Stimulated activated CD8-positive, alpha-beta memory T cell treated with anti-CD3 and anti-CD28 coated beads, Interleukin-4, amount 100 ng/mL, for 24 hours (primary cell): ENCODE data around the gene PUSL1.
"Not testable (repeated sequence)": the region's sequence is repeated elsewhere in the genome, so short reads cannot be mapped to it uniquely, and the experiment has no call there.

Experiments
- DNase-seq: peaks from one replicate; pipeline ENCODE4 v3.0.0-alpha.2; 2020; ENCODE audit warnings: low read depth

The PUSL1 gene

GRCh38 chr1:1310476-1311053 lies 2.2 kb downstream of the PUSL1 start:
- no peak for DNase-seq

- DNase-seq: no peak
Observed at GRCh38 chr1:1311107-1312104, 3.0 kb downstream of the PUSL1 start.

GRCh38 chr1:1312450-1313314 lies 4.3 kb downstream of the PUSL1 start:
- DNase-seq: no peak

GRCh38 chr1:1313500-1314236 lies 5.3 kb downstream of the PUSL1 start:
- DNase-seq: no peak

GRCh38 chr1:1314237-1314586 lies 5.8 kb downstream of the PUSL1 start:
- no peak for DNase-seq

- DNase-seq: no peak
Observed at GRCh38 chr1:1314678-1315335, 6.4 kb downstream of the PUSL1 start.

- no peak for DNase-seq
Observed at GRCh38 chr1:1315435-1315954, 7.1 kb downstream of the PUSL1 start.

GRCh38 chr1:1316199-1316598 lies 7.8 kb downstream of the PUSL1 start:
- DNase-seq: not testable (repeated sequence)

- no peak for DNase-seq
Observed at GRCh38 chr1:1317420-1317819, 9.0 kb downstream of the PUSL1 start.

GRCh38 chr1:1318131-1318652 lies 9.8 kb downstream of the PUSL1 start:
- DNase-seq: no peak

GRCh38 chr1:1318777-1319645 lies 10.6 kb downstream of the PUSL1 start:
- DNase-seq: no peak

- no peak for DNase-seq
Observed at GRCh38 chr1:1319646-1319941, 11.2 kb downstream of the PUSL1 start.

- DNase-seq: no peak
Observed at GRCh38 chr1:1320666-1321448, 12.5 kb downstream of the PUSL1 start.

- no peak for DNase-seq
Observed at GRCh38 chr1:1321477-1321876, 13.1 kb downstream of the PUSL1 start.

- no peak for DNase-seq
Observed at GRCh38 chr1:1322418-1322817, 14.0 kb downstream of the PUSL1 start.

- no peak for DNase-seq
Observed at GRCh38 chr1:1322952-1323351, 14.6 kb downstream of the PUSL1 start.

- no peak for DNase-seq
Observed at GRCh38 chr1:1324084-1324523, 15.7 kb downstream of the PUSL1 start.

- peak; percentile 95 for DNase-seq
Observed at GRCh38 chr1:1324524-1325287, 16.3 kb downstream of the PUSL1 start, which contains the start of the genes CPTP and INTS11. Gene CPTP (plus strand): TSS chr1:1324802. CDS start chr1:1326911, 2,109 bp downstream. Gene INTS11 (minus strand): TSS chr1:1324660. CDS start chr1:1324608, 52 bp downstream.
